ENCODE results near the gene EDAR. TPM values are rescaled to one million over a fixed set of nuclear protein-coding genes. Genes with fewer than 3 reads are reported as not detected.

EDAR gene
- total and polyA plus RNA-seq, 2 donors (not counting 1 experiment from before 2014, with no cell fraction given), result not detected

GRCh38 chr2:109014476-109014875 lies 25.5 kb upstream of the EDAR start:
- Histone ChIP-seq H3K27me3 (ENCODE audit: control insufficient read depth, insufficient read depth, low read length) (peaks cover 12% of the 10 kb centered on the region), H3K27ac (ENCODE audit: insufficient read depth, low read length) (no peak overlapping the region), H3K4me2 (ENCODE audit: extremely low read depth, insufficient read depth, low read length) (no peak overlapping the region), H2AFZ (ENCODE audit: low read length) (no peak overlapping the region), H3K9me3 (ENCODE audit: control insufficient read depth, insufficient read depth, low read depth, low read length) (no peaks in the 10 kb centered on the region), H3K4me1 (ENCODE audit: control insufficient read depth, extremely low read depth, insufficient read depth, low read length) (no peaks in the 10 kb centered on the region), H3K4me3 (replicated peaks in 1 of 4; ENCODE audit: control extremely low read depth in 1 of 4, insufficient read depth in 1 of 4, low read depth in 3 of 4, low read length in 4 of 4) (no peak overlapping the region), H3K9ac (ENCODE audit: insufficient read depth, low read length) (no peak overlapping the region), H4K20me1 (ENCODE audit: control insufficient read depth, extremely low read depth, insufficient read depth, low read length) (no peaks in the 10 kb centered on the region), H3K36me3 (ENCODE audit: control insufficient read depth, insufficient read depth, low read length) (no peaks in the 10 kb centered on the region), H3K79me2 (ENCODE audit: control insufficient read depth, insufficient read depth, low read length) (no peaks in the 10 kb centered on the region)
- TF ChIP-seq EZH2 (IDR thresholded peaks at IDR 0.05; ENCODE audit: low read length, missing control alignments), result no peak
- TF ChIP-seq, protein P1, sequence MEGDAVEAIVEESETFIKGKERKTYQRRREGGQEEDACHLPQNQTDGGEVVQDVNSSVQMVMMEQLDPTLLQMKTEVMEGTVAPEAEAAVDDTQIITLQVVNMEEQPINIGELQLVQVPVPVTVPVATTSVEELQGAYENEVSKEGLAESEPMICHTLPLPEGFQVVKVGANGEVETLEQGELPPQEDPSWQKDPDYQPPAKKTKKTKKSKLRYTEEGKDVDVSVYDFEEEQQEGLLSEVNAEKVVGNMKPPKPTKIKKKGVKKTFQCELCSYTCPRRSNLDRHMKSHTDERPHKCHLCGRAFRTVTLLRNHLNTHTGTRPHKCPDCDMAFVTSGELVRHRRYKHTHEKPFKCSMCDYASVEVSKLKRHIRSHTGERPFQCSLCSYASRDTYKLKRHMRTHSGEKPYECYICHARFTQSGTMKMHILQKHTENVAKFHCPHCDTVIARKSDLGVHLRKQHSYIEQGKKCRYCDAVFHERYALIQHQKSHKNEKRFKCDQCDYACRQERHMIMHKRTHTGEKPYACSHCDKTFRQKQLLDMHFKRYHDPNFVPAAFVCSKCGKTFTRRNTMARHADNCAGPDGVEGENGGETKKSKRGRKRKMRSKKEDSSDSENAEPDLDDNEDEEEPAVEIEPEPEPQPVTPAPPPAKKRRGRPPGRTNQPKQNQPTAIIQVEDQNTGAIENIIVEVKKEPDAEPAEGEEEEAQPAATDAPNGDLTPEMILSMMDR (conservative IDR thresholded peaks at IDR 0.05 in 1 of 2, IDR thresholded peaks at IDR 0.05 in 1 of 2; ENCODE audit: low read depth in 1 of 2, low read length in 2 of 2), result no peak
- no peak for DNase-seq (ENCODE audit: low read depth in 2 of 2)

- Histone ChIP-seq H3K4me2 (ENCODE audit: extremely low read depth, insufficient read depth, low read length) (no peak overlapping the region), H3K9me3 (ENCODE audit: control insufficient read depth, insufficient read depth, low read depth, low read length) (no peaks in the 10 kb centered on the region), H3K9ac (ENCODE audit: insufficient read depth, low read length) (no peak overlapping the region), H2AFZ (ENCODE audit: low read length) (no peak overlapping the region), H3K27me3 (ENCODE audit: control insufficient read depth, insufficient read depth, low read length) (peaks cover under 1% of the 10 kb centered on the region), H3K36me3 (ENCODE audit: control insufficient read depth, insufficient read depth, low read length) (no peaks in the 10 kb centered on the region), H3K4me1 (ENCODE audit: control insufficient read depth, extremely low read depth, insufficient read depth, low read length) (no peaks in the 10 kb centered on the region), H3K27ac (ENCODE audit: insufficient read depth, low read length) (no peak overlapping the region), H4K20me1 (ENCODE audit: control insufficient read depth, extremely low read depth, insufficient read depth, low read length) (no peaks in the 10 kb centered on the region), H3K79me2 (ENCODE audit: control insufficient read depth, insufficient read depth, low read length) (no peaks in the 10 kb centered on the region), H3K4me3 (replicated peaks in 1 of 4; ENCODE audit: control extremely low read depth in 1 of 4, insufficient read depth in 1 of 4, low read depth in 3 of 4, low read length in 4 of 4) (no peak overlapping the region)
- DNase-seq (ENCODE audit: low read depth in 2 of 2), result no peak
- TF ChIP-seq, protein P1 (conservative IDR thresholded peaks at IDR 0.05 in 1 of 2, IDR thresholded peaks at IDR 0.05 in 1 of 2; ENCODE audit: low read depth in 1 of 2, low read length in 2 of 2), result no peak
- no peak for TF ChIP-seq EZH2 (IDR thresholded peaks at IDR 0.05; ENCODE audit: low read length, missing control alignments)
Measured at GRCh38 chr2:109013051-109013450, 24.0 kb upstream of the EDAR start.

- Histone ChIP-seq H4K20me1 (ENCODE audit: control insufficient read depth, extremely low read depth, insufficient read depth, low read length) (no peaks in the 10 kb centered on the region), H3K4me3 (replicated peaks in 1 of 4; ENCODE audit: control extremely low read depth in 1 of 4, insufficient read depth in 1 of 4, low read depth in 3 of 4, low read length in 4 of 4) (no peak overlapping the region), H2AFZ (ENCODE audit: low read length) (no peak overlapping the region), H3K4me1 (ENCODE audit: control insufficient read depth, extremely low read depth, insufficient read depth, low read length) (no peaks in the 10 kb centered on the region), H3K27me3 (ENCODE audit: control insufficient read depth, insufficient read depth, low read length) (peaks cover 3% of the 10 kb centered on the region), H3K9ac (ENCODE audit: insufficient read depth, low read length) (no peak overlapping the region), H3K4me2 (ENCODE audit: extremely low read depth, insufficient read depth, low read length) (no peak overlapping the region), H3K9me3 (ENCODE audit: control insufficient read depth, insufficient read depth, low read depth, low read length) (no peaks in the 10 kb centered on the region), H3K79me2 (ENCODE audit: control insufficient read depth, insufficient read depth, low read length) (no peaks in the 10 kb centered on the region), H3K36me3 (ENCODE audit: control insufficient read depth, insufficient read depth, low read length) (no peaks in the 10 kb centered on the region), H3K27ac (ENCODE audit: insufficient read depth, low read length) (no peak overlapping the region)
- DNase-seq (ENCODE audit: low read depth in 2 of 2), result peak in 1 of 2 donors; percentile 65
- TF ChIP-seq, protein P1 (conservative IDR thresholded peaks at IDR 0.05 in 1 of 2, IDR thresholded peaks at IDR 0.05 in 1 of 2; ENCODE audit: low read depth in 1 of 2, low read length in 2 of 2), result no peak
- TF ChIP-seq EZH2 (IDR thresholded peaks at IDR 0.05; ENCODE audit: low read length, missing control alignments), result no peak
Measured at GRCh38 chr2:109009920-109010610, 21.0 kb upstream of the EDAR start.

Data from fibroblast of lung (primary cell).